Heart left ventricle (tissue), 16 donors: Measurements from ENCODE around the gene FMC1. TPM values are rescaled to one million over a fixed set of nuclear protein-coding genes. Genes with fewer than 3 reads are reported as not detected.

Experiments
- ATAC-seq, 4 donors: fragments of 200-7000 bp; cut with Tn5 transposase; one replicate each; pipeline ENCODE4 v1.9.1; 2020 to 2022; ENCODE audit warnings: moderate library complexity in 4 of 4, mild to moderate bottlenecking in 3 of 4, moderate number of reproducible peaks in 1 of 4
- DNase-seq, 5 donors: peaks; one replicate each; pipeline ENCODE4 v3.0.0-alpha.2; 2020
- H3K27ac ChIP-seq, 12 donors: fragments of 200-600 bp; sonication (generic) in 4 of 12; one replicate each; pipeline versions ENCODE4 v1.5.0 to v1.8.0; 2016 to 2022; ENCODE audit warnings: mild to moderate bottlenecking in 2 of 12
- H3K27me3 ChIP-seq, 9 donors: fragments of 200-600 bp; sonication (generic) in 2 of 9; one replicate each; pipeline versions ENCODE4 v1.5.1 to v1.8.0; 2016 to 2022; ENCODE audit warnings: mild to moderate bottlenecking in 3 of 9
- H3K36me3 ChIP-seq, 9 donors: fragments of 200-600 bp; sonication (generic) in 2 of 9; one replicate each; pipeline versions ENCODE4 v1.5.0 to v1.8.0; 2018 to 2022; ENCODE audit warnings: mild to moderate bottlenecking in 2 of 9
- H3K4me1 ChIP-seq, 12 donors: fragments of 200-600 bp; sonication (generic) in 4 of 12; one replicate each; pipeline versions ENCODE4 v1.5.0 to v1.8.0; 2016 to 2022; ENCODE audit warnings: mild to moderate bottlenecking in 3 of 12
- H3K4me3 ChIP-seq, 12 donors: fragments of 200-600 bp; sonication (generic) in 4 of 12; one replicate each; pipeline versions ENCODE4 v1.5.0 to v1.8.0; 2017 to 2022; ENCODE audit warnings: mild to moderate bottlenecking in 9 of 12, moderate library complexity in 4 of 12
- H3K9me3 ChIP-seq, 12 donors: fragments of 200-600 bp; sonication (generic) in 4 of 12; one replicate each; pipeline versions ENCODE4 v1.5.0 to v1.8.0; 2016 to 2022; ENCODE audit warnings: mild to moderate bottlenecking in 1 of 12
- POLR2A ChIP-seq, 2 donors: fragments of 450-650 bp; IDR thresholded peaks; one replicate each; pipeline ENCODE4 v1.6.1; 2017; ENCODE audit warnings: antibody characterized with exemption in 2 of 2, mild to moderate bottlenecking in 2 of 2, moderate library complexity in 2 of 2
- WGBS, 4 donors: extraction: QIAGEN DNeasy Blood & Tissue Kit in 2 of 4; methylation state at CpG; one replicate each; pipeline versions ENCODE4 v1.1.5 to v1.1.7; 2013 to 2018; 5-methylcytosine and 5-hydroxymethylcytosine counted together
- intact Hi-C, 10 donors: fragments of 100-400 bp; cut with DNase I; formaldehyde crosslinking; loops; one replicate each; pipeline versions ENCODE4 v1.11.1 to v1.14.2; 2022
- polyA plus RNA-seq, 2 donors: library from polyadenylated mRNA; stranded (reverse); fragments of 200-250 nt; gene quantifications; one replicate each; pipeline ENCODE4 v1.2.3, GENCODE V29; 2013
- total RNA-seq, 9 donors: library from RNA; depleted of rRNA in 2 of 9; stranded (reverse); fragments of >200 nt in 2 of 9; fragmentation: NEBNext Ultra II Directional in 3 of 9; extraction: Animal tissue kit (Norgen Biotek cat#: 25700) in 3 of 9; gene quantifications; one replicate each; pipeline versions ENCODE4 v1.1.0 to v1.2.4, GENCODE V29; 2016 to 2023
- TF ChIP-seq, protein P1 (sequence below), 12 donors: fragments of 200-600 bp; sonication (generic) in 4 of 12; IDR thresholded peaks; one replicate each; pipeline versions ENCODE4 v1.5.0 to v1.8.0; 2018 to 2022; ENCODE audit warnings: antibody characterized with exemption in 12 of 12, mild to moderate bottlenecking in 5 of 12
- donor health status: ischemic (EF 13 %, LVEDD 7.1; RV severe dilation, severe dysfunction).
- donor health status: healthy with polysubstance abuse.
- donor health status: DM: no; HTN: yes; CAD: no.
- donor health status: DM: no; HTN: no; CAD: no.
- donor health status: ischemic (EF 25% LVEDD 6.9; RV normal size, moderate dysfunction).
- donor health status: ischemic (EF 25% LVEDD 5.7; RV mildly dilated, moderate dysfunction).
- donor health status: healthy.
- donor health status: DM: yes; HTN: yes; CAD: no.
- donor health status: ischemic (EF 35%, LVEDD 5.7; RV mildly dilated, moderate dysfunction).
- donor health status: nonischemic (EF 11% LVEDD 7.7; RV severe dilation, severe dysfunction).
- donor health status: DM: yes; HTN: yes; CAD: no.
- donor health status: PGD.
- donor health status: ischemic (EF 29% LVEDD 5.4; RV normal size, mild dysfunction).
- donor health status: nonischemic (EF 23%, LVEDD 6.1; RV moderate dilation, normal function).

FMC1 gene
- total and polyA plus RNA-seq, 11 donors = 19.0 to 95.7 (median 33.8) TPM

GRCh38 chr7:139294241-139294640 lies 46.9 kb upstream of the FMC1 start:
- Histone ChIP-seq H3K36me3 (peaks cover 0 to 76% (median 48%) of the 10 kb centered on the region in 9 donors), H3K27me3 (no peaks in the 10 kb centered on the region), H3K4me3 (no peak overlapping the region), H3K4me1 (no peaks in the 10 kb centered on the region), H3K27ac (no peak overlapping the region), H3K9me3 (no peaks in the 10 kb centered on the region)
- ATAC-seq = no peak
- TF ChIP-seq, protein P1, sequence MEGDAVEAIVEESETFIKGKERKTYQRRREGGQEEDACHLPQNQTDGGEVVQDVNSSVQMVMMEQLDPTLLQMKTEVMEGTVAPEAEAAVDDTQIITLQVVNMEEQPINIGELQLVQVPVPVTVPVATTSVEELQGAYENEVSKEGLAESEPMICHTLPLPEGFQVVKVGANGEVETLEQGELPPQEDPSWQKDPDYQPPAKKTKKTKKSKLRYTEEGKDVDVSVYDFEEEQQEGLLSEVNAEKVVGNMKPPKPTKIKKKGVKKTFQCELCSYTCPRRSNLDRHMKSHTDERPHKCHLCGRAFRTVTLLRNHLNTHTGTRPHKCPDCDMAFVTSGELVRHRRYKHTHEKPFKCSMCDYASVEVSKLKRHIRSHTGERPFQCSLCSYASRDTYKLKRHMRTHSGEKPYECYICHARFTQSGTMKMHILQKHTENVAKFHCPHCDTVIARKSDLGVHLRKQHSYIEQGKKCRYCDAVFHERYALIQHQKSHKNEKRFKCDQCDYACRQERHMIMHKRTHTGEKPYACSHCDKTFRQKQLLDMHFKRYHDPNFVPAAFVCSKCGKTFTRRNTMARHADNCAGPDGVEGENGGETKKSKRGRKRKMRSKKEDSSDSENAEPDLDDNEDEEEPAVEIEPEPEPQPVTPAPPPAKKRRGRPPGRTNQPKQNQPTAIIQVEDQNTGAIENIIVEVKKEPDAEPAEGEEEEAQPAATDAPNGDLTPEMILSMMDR (IDR thresholded peaks at IDR 0.05) = no peak
- TF ChIP-seq POLR2A (IDR thresholded peaks at IDR 0.05) = no peak
- WGBS, 4 donors = 90 to 96% (median 93%) methylated on average over 4 of the region's 4 CpGs
- intact Hi-C loops = no loop called here
- no peak for DNase-seq

- 95 to 98% (median 97%) methylated on average over 6 of the region's 6 CpGs for WGBS, 4 donors
- H3K27ac ChIP-seq = no peak overlapping the region
- DNase-seq (no peak), ATAC-seq (no peak)
- no peaks in the 10 kb centered on the region for H3K27me3 ChIP-seq
- H3K9me3 ChIP-seq = no peaks in the 10 kb centered on the region
- no peak overlapping the region for H3K4me3 ChIP-seq
- TF ChIP-seq, protein P1 (IDR thresholded peaks at IDR 0.05) = no peak
- TF ChIP-seq POLR2A (IDR thresholded peaks at IDR 0.05) = no peak
- intact Hi-C loops = no loop called here
- H3K36me3 ChIP-seq = peaks cover 0 to 80% (median 55%) of the 10 kb centered on the region in 9 donors
- no peaks in the 10 kb centered on the region for H3K4me1 ChIP-seq
These were observed 46.1 kb upstream of the FMC1 start for GRCh38 chr7:139294951-139295575.

GRCh38 chr7:139297795-139298194 lies 43.3 kb upstream of the FMC1 start:
- WGBS, 4 donors = 74 to 79% (median 75%) methylated on average over 6 of the region's 6 CpGs
- Histone ChIP-seq H3K4me1 (no peaks in the 10 kb centered on the region), H3K36me3 (peaks cover 0 to 98% (median 67%) of the 10 kb centered on the region in 9 donors), H3K4me3 (no peak overlapping the region), H3K9me3 (no peaks in the 10 kb centered on the region), H3K27me3 (no peaks in the 10 kb centered on the region), H3K27ac (no peak overlapping the region)
- ATAC-seq (no peak), DNase-seq (no peak)
- no peak for TF ChIP-seq POLR2A (IDR thresholded peaks at IDR 0.05)
- TF ChIP-seq, protein P1 (IDR thresholded peaks at IDR 0.05) = no peak
- intact Hi-C loops = no loop called here

DNA sequence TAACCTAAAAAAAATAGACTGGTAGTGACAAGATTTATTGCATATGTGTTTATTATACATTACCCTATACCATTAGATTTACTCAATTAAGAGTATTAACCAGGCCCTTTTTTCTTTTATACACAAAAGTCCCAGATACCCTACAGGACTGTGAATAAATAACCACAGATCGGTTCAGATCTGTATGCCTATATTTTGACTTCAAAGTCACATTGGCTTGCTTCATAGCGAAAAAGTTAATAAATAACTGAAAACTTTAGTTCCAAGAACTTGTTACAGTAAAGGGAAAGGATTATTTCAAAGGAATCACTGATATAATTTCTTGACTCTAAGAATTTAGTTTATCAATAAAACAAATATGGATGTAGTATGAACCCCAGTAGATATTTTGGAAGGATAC lies 41.8 kb upstream of the FMC1 start:
- TF ChIP-seq, protein P1 (IDR thresholded peaks at IDR 0.05) = no peak
- no peak for TF ChIP-seq POLR2A (IDR thresholded peaks at IDR 0.05)
- Histone ChIP-seq H3K27me3 (no peaks in the 10 kb centered on the region), H3K36me3 (peaks cover 0 to 92% (median 58%) of the 10 kb centered on the region in 9 donors), H3K4me3 (no peak overlapping the region), H3K27ac (no peak overlapping the region), H3K4me1 (no peaks in the 10 kb centered on the region), H3K9me3 (no peaks in the 10 kb centered on the region)
- intact Hi-C loops = no loop called here
- no peak for DNase-seq
- no peak for ATAC-seq
- WGBS, 4 donors = 95 to 100% (median 98%) methylated on average over 2 of the region's 2 CpGs
